Activated B cell treated with CpG ODN at 0.5 μM for 24 hours (primary cell): ENCODE results near the gene ACYP1. TPM values are rescaled to one million over a fixed set of nuclear protein-coding genes. Genes with fewer than 3 reads are reported as not detected.

Source experiments
- ATAC-seq: fragments of 200-7000 bp; cut with Tn5 transposase; one replicate; pipeline ENCODE4 v1.10.0; 2021; ENCODE audit warnings: low read depth, mild to moderate bottlenecking, moderate library complexity
- CTCF ChIA-PET: fragments of 350-600 bp; sonication (Branson Sonifier 250); formaldehyde crosslinking; loops from one replicate; lab custom pipeline; 2021; ENCODE audit warnings: antibody characterized with exemption; lab: Charles Lee
- POLR2A ChIA-PET: fragments of 350-600 bp; sonication (Branson Sonifier 250); formaldehyde crosslinking; loops from one replicate; lab custom pipeline; 2021; ENCODE audit warnings: antibody characterized with exemption; lab: Charles Lee
- DNase-seq: peaks from one replicate; pipeline ENCODE4 v3.0.0; 2022
- H3K27ac Mint-ChIP-seq: one replicate; pipeline ENCODE4 v1.8.0; 2020; ENCODE audit warnings: mixed read lengths
- H3K27me3 Mint-ChIP-seq: one replicate; pipeline ENCODE4 v1.8.0; 2021; ENCODE audit warnings: mixed read lengths
- H3K36me3 Mint-ChIP-seq: one replicate; pipeline ENCODE4 v1.8.0; 2021; ENCODE audit warnings: low read depth, mixed read lengths
- H3K4me1 Mint-ChIP-seq: one replicate; pipeline ENCODE4 v1.8.0; 2021; ENCODE audit warnings: mixed read lengths
- H3K4me3 Mint-ChIP-seq: one replicate; pipeline ENCODE4 v1.8.0; 2020; ENCODE audit warnings: mild to moderate bottlenecking, mixed read lengths
- H3K9me3 Mint-ChIP-seq: one replicate; pipeline ENCODE4 v1.8.0; 2020; ENCODE audit warnings: mixed read lengths
- intact Hi-C: fragments of 100-400 bp; cut with micrococcal nuclease; formaldehyde crosslinking; loops from one replicate; pipeline ENCODE4 v1.15.1; 2024
- total RNA-seq: library from RNA; stranded (reverse); gene quantifications from 2 replicates; pipeline ENCODE4 v1.2.3, GENCODE V29; 2022
- TF ChIP-seq, protein P1 (sequence below): fragments of 200-600 bp; IDR thresholded peaks from one replicate; pipeline ENCODE4 v1.8.0; 2022; ENCODE audit warnings: antibody characterized with exemption, mild to moderate bottlenecking

The ACYP1 gene
- total RNA-seq, 1 donor from 2014 or later = 25.9 TPM

DNA sequence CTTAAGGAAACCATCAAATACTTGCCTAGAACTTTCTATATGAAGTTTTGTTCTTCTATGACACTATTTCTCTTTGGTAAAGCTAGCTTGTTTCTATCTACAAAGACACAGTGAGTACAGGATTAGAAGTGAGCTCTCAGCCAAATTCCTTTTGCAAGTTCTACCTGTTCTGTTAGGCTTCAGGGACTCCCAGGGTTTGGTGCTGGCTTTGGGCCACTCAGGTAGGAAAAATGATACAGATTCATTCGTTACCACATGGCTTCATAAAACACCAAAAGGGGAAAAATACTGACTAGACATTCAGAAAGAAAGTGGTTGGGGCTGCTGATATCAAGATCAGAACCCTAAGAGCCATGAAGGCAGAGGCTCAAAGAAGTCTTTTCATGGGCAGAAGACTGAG, 19.4 kb upstream of the ACYP1 start:
- Mint-ChIP-seq H3K9me3 (no peaks in the 10 kb centered on the region), H3K27ac (no peak overlapping the region), H3K4me1 (no peaks in the 10 kb centered on the region), H3K27me3 (no peaks in the 10 kb centered on the region), H3K36me3 (peaks cover 69% of the 10 kb centered on the region), H3K4me3 (no peak overlapping the region)
- DNase-seq (no peak), ATAC-seq (no peak)
- intact Hi-C loops = no loop called here
- TF ChIP-seq, protein P1, sequence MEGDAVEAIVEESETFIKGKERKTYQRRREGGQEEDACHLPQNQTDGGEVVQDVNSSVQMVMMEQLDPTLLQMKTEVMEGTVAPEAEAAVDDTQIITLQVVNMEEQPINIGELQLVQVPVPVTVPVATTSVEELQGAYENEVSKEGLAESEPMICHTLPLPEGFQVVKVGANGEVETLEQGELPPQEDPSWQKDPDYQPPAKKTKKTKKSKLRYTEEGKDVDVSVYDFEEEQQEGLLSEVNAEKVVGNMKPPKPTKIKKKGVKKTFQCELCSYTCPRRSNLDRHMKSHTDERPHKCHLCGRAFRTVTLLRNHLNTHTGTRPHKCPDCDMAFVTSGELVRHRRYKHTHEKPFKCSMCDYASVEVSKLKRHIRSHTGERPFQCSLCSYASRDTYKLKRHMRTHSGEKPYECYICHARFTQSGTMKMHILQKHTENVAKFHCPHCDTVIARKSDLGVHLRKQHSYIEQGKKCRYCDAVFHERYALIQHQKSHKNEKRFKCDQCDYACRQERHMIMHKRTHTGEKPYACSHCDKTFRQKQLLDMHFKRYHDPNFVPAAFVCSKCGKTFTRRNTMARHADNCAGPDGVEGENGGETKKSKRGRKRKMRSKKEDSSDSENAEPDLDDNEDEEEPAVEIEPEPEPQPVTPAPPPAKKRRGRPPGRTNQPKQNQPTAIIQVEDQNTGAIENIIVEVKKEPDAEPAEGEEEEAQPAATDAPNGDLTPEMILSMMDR = no peak
- ChIA-PET CTCF (interaction anchor here (0.6 to 2.3 kb wide), 4 partner anchors 20 to 494 kb away, joined by 3 to 9 read pairs (median 3); no protein-coding TSS in a partner anchor), POLR2A (interaction anchor here (0.6 kb wide), 1 partner anchor 40 kb away, joined by 3 read pairs; no protein-coding TSS in a partner anchor)

DNA sequence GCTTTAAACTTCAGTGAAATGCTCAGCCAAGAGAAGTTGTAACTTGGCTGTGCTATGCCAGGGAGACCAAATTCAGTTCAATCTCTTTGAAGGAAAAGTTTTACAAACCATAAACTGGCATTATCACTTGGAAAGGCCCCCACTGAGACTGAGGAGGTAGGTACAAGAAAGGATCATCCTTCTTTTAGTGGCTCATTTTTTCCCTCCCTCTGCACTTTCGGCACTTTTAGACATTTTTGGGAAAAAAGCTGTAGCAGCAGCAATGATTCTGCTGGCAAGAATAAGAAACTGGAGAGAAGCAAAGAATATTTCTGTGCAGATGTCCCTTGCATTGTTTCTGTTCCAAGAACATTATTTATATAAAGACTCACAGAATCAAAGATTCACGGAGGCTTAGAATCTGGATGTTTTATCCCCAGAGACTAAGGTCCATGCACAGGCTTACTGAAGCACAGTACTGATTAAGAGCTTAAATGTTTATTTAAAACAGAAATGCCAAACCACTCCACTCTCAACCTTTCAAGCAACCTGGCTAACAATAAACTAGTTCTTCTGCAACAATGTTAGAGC, 17.9 kb upstream of the ACYP1 start:
- ChIA-PET POLR2A (no interaction called here), CTCF (interaction anchor here (1.2 to 2.3 kb wide), 2 partner anchors 176 to 221 kb away, joined by 3 to 9 read pairs; no protein-coding TSS in a partner anchor)
- no peak for ATAC-seq

DNA sequence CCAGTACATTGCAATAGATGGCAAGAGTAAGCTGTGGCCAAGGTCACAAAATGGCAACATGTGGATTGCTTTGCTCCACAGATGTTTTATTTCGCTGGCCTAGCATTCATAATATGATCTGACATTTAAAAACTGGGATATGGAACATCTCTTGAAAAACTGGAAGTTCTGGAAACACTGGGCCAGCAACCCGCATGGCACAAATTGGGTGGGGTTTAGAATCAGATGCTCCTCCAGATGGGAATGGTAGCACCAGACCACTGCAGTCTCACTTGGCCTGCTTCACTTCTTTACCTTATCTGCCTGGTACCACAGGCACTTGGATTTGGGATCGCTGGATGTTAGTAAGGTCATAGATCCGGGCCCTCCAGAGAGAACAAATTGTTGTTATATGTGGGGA, 15.7 kb upstream of the ACYP1 start:
- Mint-ChIP-seq H3K4me3 (no peak overlapping the region), H3K27ac (no peak overlapping the region), H3K36me3 (peaks cover 34% of the 10 kb centered on the region), H3K4me1 (no peaks in the 10 kb centered on the region), H3K9me3 (no peaks in the 10 kb centered on the region), H3K27me3 (no peaks in the 10 kb centered on the region)
- DNase-seq (no peak), ATAC-seq (no peak)
- ChIA-PET POLR2A (interaction anchor here (0.6 kb wide), 1 partner anchor 98 kb away, joined by 7 read pairs; no protein-coding TSS in a partner anchor), CTCF (no interaction called here)
- intact Hi-C loops = no loop called here
- TF ChIP-seq, protein P1 = no peak

More for the DNA sequence above, 17.9 kb upstream of the ACYP1 start:
- intact Hi-C loops = no loop called here
- TF ChIP-seq, protein P1 = no peak
- H3K4me1 Mint-ChIP-seq = no peaks in the 10 kb centered on the region
- H3K27ac Mint-ChIP-seq = no peak overlapping the region
- no peaks in the 10 kb centered on the region for H3K27me3 Mint-ChIP-seq
- DNase-seq = no peak
- no peak overlapping the region for H3K4me3 Mint-ChIP-seq
- peaks cover 53% of the 10 kb centered on the region for H3K36me3 Mint-ChIP-seq
- no peaks in the 10 kb centered on the region for H3K9me3 Mint-ChIP-seq

DNA sequence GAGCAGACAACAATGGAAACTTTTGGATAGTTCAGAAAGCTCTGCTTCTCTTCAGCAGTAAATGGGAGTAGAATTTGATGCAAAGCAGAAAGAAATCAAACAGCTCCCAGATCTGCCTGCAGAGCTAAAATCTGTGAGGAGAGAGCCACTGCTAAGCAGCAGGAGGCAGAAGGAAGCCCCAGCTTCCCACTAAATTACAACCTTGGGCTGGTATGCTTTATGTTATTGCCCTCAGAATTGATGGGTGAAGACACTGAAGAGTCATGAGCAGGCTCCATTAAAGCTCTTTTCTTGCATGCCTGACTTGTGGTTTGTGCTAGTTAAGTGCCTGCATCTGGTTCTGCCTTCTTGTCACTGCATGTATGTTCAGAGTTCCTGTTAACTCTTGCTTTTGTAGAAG, 14.0 kb upstream of the ACYP1 start:
- TF ChIP-seq, protein P1 = no peak
- POLR2A ChIA-PET = interaction anchor here (0.5 to 0.6 kb wide), 2 partner anchors 111 to 258 kb away, joined by 3 to 5 read pairs; no protein-coding TSS in a partner anchor
- no peak overlapping the region for H3K27ac Mint-ChIP-seq
- peaks cover 16% of the 10 kb centered on the region for H3K36me3 Mint-ChIP-seq
- no peak for ATAC-seq
- CTCF ChIA-PET = interaction anchor here (1.5 kb wide), 1 partner anchor 11 kb away, joined by 4 read pairs; no protein-coding TSS in a partner anchor
- intact Hi-C loops = no loop called here
- no peaks in the 10 kb centered on the region for H3K9me3 Mint-ChIP-seq
- no peak for DNase-seq
- H3K4me3 Mint-ChIP-seq = no peak overlapping the region
- no peaks in the 10 kb centered on the region for H3K27me3 Mint-ChIP-seq
- H3K4me1 Mint-ChIP-seq = no peaks in the 10 kb centered on the region

DNA sequence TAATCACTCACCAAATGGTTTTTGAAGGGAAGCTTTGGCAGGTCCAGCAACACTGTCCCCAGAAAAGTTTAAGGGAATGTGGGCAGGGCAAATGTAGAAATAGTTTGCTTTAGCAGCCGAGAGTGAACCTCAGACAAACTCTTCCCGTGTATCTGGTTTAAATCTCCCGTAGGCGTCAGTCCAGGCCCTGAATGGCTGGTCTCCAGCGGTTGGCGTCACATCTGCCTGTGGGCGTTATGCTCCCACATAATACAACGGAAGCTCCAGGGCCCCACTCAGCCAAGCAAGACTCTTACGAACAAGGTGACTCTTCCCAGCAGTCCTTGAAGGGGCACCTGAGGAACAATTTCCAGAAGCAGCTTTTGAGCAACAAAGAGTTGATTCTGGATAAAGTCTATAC, 6.6 kb upstream of the ACYP1 start:
- Mint-ChIP-seq H3K4me3 (peak overlapping the region; percentile 21), H3K27me3 (no peaks in the 10 kb centered on the region), H3K4me1 (no peaks in the 10 kb centered on the region), H3K27ac (no peak overlapping the region), H3K36me3 (no peaks in the 10 kb centered on the region), H3K9me3 (no peaks in the 10 kb centered on the region)
- ATAC-seq (no peak), DNase-seq (no peak)
- intact Hi-C loops = no loop called here
- ChIA-PET CTCF (interaction anchor here (1.1 kb wide), 1 partner anchor 18 kb away, joined by 3 read pairs; no protein-coding TSS in a partner anchor), POLR2A (interaction anchor here (0.9 kb wide), 1 partner anchor 54 kb away, joined by 13 read pairs; no protein-coding TSS in a partner anchor)
- TF ChIP-seq, protein P1 = no peak
